Uterus (tissue), 2 donors: Measurements from ENCODE around the gene PPFIBP1.
A peak's percentile ranks its signal among the peaks of the same experiment; 100 is the strongest.

ENCODE experiments used
- POLR2A ChIP-seq, 2 donors: fragments of 450-650 bp; IDR thresholded peaks; one replicate each; pipeline ENCODE4 v1.6.1; 2016; ENCODE audit warnings: antibody characterized with exemption in 2 of 2, mild to moderate bottlenecking in 1 of 2, moderate library complexity in 1 of 2
- TF ChIP-seq, protein P1 (sequence below), 4 experiments: fragments of 200-600 bp in 2 of 4; fragments of 450-650 bp in 2 of 4; sonication (generic) in 2 of 4; IDR thresholded peaks; one replicate each; pipeline ENCODE4 v1.5.1; 2016 to 2019; ENCODE audit warnings: antibody characterized with exemption in 4 of 4, mild to moderate bottlenecking in 2 of 4, moderate library complexity in 1 of 4

- TF ChIP-seq, protein P1, sequence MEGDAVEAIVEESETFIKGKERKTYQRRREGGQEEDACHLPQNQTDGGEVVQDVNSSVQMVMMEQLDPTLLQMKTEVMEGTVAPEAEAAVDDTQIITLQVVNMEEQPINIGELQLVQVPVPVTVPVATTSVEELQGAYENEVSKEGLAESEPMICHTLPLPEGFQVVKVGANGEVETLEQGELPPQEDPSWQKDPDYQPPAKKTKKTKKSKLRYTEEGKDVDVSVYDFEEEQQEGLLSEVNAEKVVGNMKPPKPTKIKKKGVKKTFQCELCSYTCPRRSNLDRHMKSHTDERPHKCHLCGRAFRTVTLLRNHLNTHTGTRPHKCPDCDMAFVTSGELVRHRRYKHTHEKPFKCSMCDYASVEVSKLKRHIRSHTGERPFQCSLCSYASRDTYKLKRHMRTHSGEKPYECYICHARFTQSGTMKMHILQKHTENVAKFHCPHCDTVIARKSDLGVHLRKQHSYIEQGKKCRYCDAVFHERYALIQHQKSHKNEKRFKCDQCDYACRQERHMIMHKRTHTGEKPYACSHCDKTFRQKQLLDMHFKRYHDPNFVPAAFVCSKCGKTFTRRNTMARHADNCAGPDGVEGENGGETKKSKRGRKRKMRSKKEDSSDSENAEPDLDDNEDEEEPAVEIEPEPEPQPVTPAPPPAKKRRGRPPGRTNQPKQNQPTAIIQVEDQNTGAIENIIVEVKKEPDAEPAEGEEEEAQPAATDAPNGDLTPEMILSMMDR (IDR thresholded peaks at IDR 0.05), result peak in 2 of 4 experiments; percentile 38 to 40
- peak; percentile 91 to 94 for TF ChIP-seq POLR2A (IDR thresholded peaks at IDR 0.05)
These were observed at the start of gene PPFIBP1 for GRCh38 chr12:27523642-27524493.
